ENCODE measurements around the gene CCDC74A. TPM values are rescaled to one million over a fixed set of nuclear protein-coding genes. Genes with fewer than 3 reads are reported as not detected.
A peak's percentile ranks its signal among the peaks of the same experiment; 100 is the strongest.
"Not testable (repeated sequence)": the region's sequence is repeated elsewhere in the genome, so short reads cannot be mapped to it uniquely, and the experiment has no call there.

CCDC74A gene
- total and polyA plus RNA-seq, 5 donors from 2014 or later, result 0.29 to 0.49 (median 0.31) TPM; not detected in 2

DNA sequence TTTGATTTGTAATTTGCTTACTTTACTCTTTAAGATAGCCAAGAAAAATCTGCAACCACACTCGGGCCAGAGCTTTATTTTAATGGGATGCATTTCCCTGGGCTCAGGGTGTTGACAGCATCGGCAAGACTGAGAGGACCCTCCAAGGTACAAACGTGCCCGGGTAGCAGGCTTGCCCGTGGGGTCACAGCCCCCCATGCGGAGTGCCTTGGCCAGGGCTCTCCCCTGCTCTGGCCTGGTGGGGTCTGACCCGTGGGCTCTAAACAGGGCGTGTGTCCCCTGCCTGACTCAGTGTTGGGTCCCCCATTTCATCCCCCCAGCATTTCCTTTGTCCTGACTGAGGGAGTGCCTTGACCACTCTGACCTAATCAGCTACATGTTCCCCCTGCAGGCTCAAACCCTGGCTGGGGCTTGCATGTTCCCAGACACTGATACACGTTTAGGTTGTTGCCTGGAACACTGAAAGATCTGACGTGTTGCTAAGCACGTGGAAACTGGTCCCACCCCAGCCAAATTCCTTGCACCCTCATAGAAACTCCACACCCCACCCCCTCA, 42.7 kb upstream of the CCDC74A start:
- not testable (repeated sequence) for H3K36me3 Mint-ChIP-seq; H3K9me3 Mint-ChIP-seq; DNase-seq; ATAC-seq (ENCODE audit: low read depth in 2 of 2); H3K9me3 ChIP-seq (ENCODE audit: control insufficient read depth in 2 of 2, low read length in 2 of 2); H3K4me3 ChIP-seq (ENCODE audit: low read depth, low read length); H3K4me3 Mint-ChIP-seq; H3K27me3 Mint-ChIP-seq; H3K27me3 ChIP-seq (ENCODE audit: control insufficient read depth, insufficient read depth, low read length); H3K27ac ChIP-seq (ENCODE audit: insufficient read depth, low read length, poor library complexity, severe bottlenecking); H3K27ac Mint-ChIP-seq; H3K4me1 ChIP-seq (ENCODE audit: control insufficient read depth, insufficient read depth, low read length, poor library complexity, severe bottlenecking); H3K36me3 ChIP-seq (ENCODE audit: control insufficient read depth, insufficient read depth, low read length)
- peaks cover 0 to 25% (median 8%) of the 10 kb centered on the region in 4 donors for H3K4me1 Mint-ChIP-seq

DNA sequence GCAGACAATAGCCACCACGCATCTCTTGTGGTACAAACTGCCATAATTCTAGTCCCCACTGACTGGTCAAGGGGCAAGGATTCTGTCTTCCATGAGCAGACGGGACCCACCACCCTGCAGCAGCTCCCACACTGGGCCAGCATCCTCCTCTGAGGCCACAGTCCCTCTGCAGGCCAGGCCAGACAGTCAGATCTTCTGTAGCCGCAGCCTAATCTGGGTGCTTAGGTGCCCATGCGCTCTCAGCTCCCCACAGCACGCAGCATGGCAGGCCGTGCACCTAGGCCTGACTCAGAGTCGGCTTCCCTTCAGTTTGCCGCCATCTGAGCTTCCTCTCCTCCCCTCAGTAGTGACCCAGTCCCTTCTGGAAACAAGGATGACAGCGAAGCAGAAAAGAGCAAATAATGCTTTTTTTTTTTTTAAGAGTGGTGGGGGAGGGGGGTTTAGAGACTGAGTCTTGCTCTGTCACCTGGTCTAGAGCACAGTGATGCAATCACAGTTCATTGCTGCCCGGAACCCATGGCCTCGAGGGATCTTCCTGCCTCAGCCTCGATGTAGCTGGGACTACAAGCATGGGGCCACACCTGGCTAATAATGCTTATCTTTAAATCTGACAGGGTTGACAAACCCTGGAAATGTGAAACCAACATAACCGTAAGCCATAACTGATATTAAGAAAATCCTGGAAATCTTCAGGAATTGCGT, 41.3 kb upstream of the CCDC74A start:
- Mint-ChIP-seq H3K4me3 (peak overlapping the region in 1 of 4 donors; percentile 32), H3K4me1 (peaks cover 0 to 29% (median 14%) of the 10 kb centered on the region in 4 donors)
- H3K27me3 Mint-ChIP-seq; H3K36me3 Mint-ChIP-seq; H3K27ac Mint-ChIP-seq; H3K4me3 ChIP-seq (ENCODE audit: low read depth, low read length); H3K9me3 Mint-ChIP-seq; H3K36me3 ChIP-seq (ENCODE audit: control insufficient read depth, insufficient read depth, low read length); H3K27me3 ChIP-seq (ENCODE audit: control insufficient read depth, insufficient read depth, low read length); DNase-seq; H3K9me3 ChIP-seq (ENCODE audit: control insufficient read depth in 2 of 2, low read length in 2 of 2); H3K27ac ChIP-seq (ENCODE audit: insufficient read depth, low read length, poor library complexity, severe bottlenecking); ATAC-seq (ENCODE audit: low read depth in 2 of 2): not testable (repeated sequence)
- peaks cover 15% of the 10 kb centered on the region for H3K4me1 ChIP-seq (ENCODE audit: control insufficient read depth, insufficient read depth, low read length, poor library complexity, severe bottlenecking)

DNA sequence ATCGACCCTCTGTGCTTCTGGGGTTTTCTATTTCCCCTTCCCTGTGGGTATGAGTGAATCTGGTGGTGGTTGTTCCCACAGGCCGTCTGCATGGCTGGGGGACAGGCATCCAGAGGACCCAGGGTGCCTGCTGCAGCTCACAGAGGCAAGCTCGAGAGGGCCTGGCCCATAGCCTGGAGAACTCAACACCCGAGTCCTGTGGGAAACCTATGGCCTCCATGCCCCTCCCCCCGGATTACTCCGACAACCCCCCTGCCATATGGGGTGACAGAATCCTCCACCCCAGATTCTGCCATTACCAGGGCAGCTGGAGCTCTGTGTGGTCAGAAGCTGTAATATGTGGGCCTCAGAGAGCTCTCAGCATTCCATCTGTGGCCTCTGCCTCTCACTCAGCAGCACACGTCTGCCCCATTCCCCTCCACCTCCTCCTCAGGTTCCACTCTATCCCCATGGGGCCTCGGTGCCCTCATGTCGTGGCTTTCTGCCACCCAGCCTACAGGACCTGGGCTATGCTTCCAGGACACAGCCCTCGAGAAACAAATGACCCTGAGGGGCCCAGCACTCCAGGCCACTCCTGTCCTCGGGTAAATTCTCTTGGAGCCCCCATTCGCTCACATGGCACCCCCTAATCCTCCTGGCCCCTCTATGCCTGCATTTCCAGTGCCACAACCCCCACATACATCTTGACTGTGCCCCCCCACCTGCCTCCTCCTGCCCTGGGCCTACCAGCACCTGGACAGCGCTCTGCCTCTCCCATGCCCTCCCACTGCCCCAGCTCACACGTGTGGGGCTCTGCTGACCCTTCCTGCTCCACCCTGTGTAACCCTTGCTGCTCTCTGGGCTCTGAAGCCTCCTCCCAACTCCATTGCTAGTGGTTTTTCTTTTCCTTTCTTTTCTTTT, 39.1 kb upstream of the CCDC74A start:
- ATAC-seq (ENCODE audit: low read depth in 2 of 2), result no peak
- Histone ChIP-seq H3K4me3 (ENCODE audit: low read depth, low read length) (no peak overlapping the region), H3K4me1 (ENCODE audit: control insufficient read depth, insufficient read depth, low read length, poor library complexity, severe bottlenecking) (peaks cover 21% of the 10 kb centered on the region), H3K9me3 (ENCODE audit: control insufficient read depth in 2 of 2, low read length in 2 of 2) (no peaks in the 10 kb centered on the region), H3K27ac (ENCODE audit: insufficient read depth, low read length, poor library complexity, severe bottlenecking) (no peak overlapping the region), H3K27me3 (ENCODE audit: control insufficient read depth, insufficient read depth, low read length) (no peaks in the 10 kb centered on the region), H3K36me3 (ENCODE audit: control insufficient read depth, insufficient read depth, low read length) (no peaks in the 10 kb centered on the region)
- H3K9me3 Mint-ChIP-seq, result no peaks in the 10 kb centered on the region
- peaks cover 5% of the 10 kb centered on the region for H3K36me3 Mint-ChIP-seq
- H3K4me1 Mint-ChIP-seq, result peaks cover 0 to 36% (median 17%) of the 10 kb centered on the region in 4 donors
- peaks cover 7% of the 10 kb centered on the region for H3K27me3 Mint-ChIP-seq
- peak overlapping the region in 1 of 3 donors; percentile 97 for H3K27ac Mint-ChIP-seq
- no peak for DNase-seq
- peak overlapping the region; percentile 5 to 61 (median 28) for H3K4me3 Mint-ChIP-seq

DNA sequence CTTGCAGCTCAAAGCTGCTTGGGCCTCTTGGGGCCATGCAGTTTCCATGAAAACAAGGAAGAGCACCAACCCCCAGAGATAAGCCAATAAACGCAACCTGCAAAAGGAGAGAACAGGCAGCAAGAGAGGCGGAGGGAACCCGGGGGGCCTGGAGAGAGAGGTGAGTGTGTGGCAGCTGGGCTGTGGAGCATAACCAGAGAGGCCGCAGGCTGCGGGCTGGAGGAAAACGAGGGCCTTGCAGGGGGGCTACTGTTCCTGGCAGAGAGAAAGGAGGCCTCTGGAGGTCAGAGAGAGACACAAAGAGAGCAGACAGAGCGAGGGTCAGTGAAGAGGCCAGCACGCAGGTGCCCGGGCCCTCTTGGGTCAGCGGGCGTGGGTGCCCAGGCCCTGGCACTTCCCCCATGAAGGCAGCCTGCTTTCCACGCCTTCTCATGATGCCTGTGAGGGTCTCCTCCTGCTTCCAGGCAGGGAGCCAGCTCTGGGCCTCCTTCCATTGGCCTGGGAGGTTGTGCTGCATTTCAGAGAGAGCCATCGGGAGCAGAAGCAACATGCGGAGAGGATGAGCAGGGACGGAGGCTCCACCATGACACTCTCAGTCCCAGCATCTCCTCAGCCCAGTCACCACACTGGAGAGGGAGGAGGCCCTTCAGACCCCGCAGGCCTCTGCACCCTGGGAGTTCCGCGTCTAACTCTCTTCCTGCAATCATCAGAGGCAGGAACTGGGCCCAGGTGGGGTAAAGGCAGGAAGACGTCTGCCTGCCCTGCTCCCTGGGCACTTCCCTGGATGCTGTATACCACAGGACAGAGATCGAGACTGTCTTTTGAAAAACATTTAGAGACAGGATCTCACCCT, 36.8 kb upstream of the CCDC74A start:
- H3K4me1 Mint-ChIP-seq, result peaks cover 0 to 52% (median 26%) of the 10 kb centered on the region in 4 donors
- H3K27me3 Mint-ChIP-seq; H3K9me3 ChIP-seq (ENCODE audit: control insufficient read depth in 2 of 2, low read length in 2 of 2); H3K36me3 ChIP-seq (ENCODE audit: control insufficient read depth, insufficient read depth, low read length); H3K27me3 ChIP-seq (ENCODE audit: control insufficient read depth, insufficient read depth, low read length); H3K36me3 Mint-ChIP-seq; ATAC-seq (ENCODE audit: low read depth in 2 of 2); H3K9me3 Mint-ChIP-seq: not testable (repeated sequence)
- H3K4me3 ChIP-seq (ENCODE audit: low read depth, low read length), result peak overlapping the region; percentile 68
- peak; percentile 11 to 53 (median 14) for DNase-seq
- H3K4me3 Mint-ChIP-seq, result peak overlapping the region; percentile 89 to 96 (median 91)
- H3K27ac Mint-ChIP-seq, result peak overlapping the region; percentile 71 to 92 (median 88)
- H3K4me1 ChIP-seq (ENCODE audit: control insufficient read depth, insufficient read depth, low read length, poor library complexity, severe bottlenecking), result peaks cover 28% of the 10 kb centered on the region
- H3K27ac ChIP-seq (ENCODE audit: insufficient read depth, low read length, poor library complexity, severe bottlenecking), result peak overlapping the region; percentile 60

DNA sequence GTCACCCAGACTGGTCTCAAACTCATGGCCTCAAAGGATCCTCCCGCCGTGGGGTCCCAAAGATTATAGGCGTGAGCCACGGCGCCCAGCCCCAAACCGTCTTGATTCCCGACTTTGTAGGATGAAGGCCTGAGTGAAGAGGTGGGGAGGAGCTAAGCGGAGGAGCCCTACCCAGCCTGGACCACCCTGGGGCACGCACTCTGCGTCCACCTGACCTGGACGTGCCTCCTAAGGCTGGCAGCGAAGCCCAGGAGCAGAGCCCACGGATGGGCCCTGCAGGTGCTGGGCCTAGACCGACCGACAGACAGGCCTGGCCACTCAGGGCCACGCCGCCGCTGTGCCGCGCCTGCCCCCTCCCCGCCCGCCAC, 36.2 kb upstream of the CCDC74A start:
- H3K27ac Mint-ChIP-seq, result peak overlapping the region; percentile 71 to 92 (median 88)
- H3K9me3 Mint-ChIP-seq; H3K27me3 Mint-ChIP-seq; H3K9me3 ChIP-seq (ENCODE audit: control insufficient read depth in 2 of 2, low read length in 2 of 2); H3K36me3 Mint-ChIP-seq; DNase-seq; H3K27me3 ChIP-seq (ENCODE audit: control insufficient read depth, insufficient read depth, low read length); ATAC-seq (ENCODE audit: low read depth in 2 of 2); H3K36me3 ChIP-seq (ENCODE audit: control insufficient read depth, insufficient read depth, low read length): not testable (repeated sequence)
- peak overlapping the region; percentile 60 for H3K27ac ChIP-seq (ENCODE audit: insufficient read depth, low read length, poor library complexity, severe bottlenecking)
- H3K4me1 ChIP-seq (ENCODE audit: control insufficient read depth, insufficient read depth, low read length, poor library complexity, severe bottlenecking), result peaks cover 28% of the 10 kb centered on the region
- H3K4me3 Mint-ChIP-seq, result peak overlapping the region; percentile 89 to 96 (median 91)
- H3K4me1 Mint-ChIP-seq, result peaks cover 0 to 50% (median 25%) of the 10 kb centered on the region in 4 donors
- H3K4me3 ChIP-seq (ENCODE audit: low read depth, low read length), result peak overlapping the region; percentile 68

DNA sequence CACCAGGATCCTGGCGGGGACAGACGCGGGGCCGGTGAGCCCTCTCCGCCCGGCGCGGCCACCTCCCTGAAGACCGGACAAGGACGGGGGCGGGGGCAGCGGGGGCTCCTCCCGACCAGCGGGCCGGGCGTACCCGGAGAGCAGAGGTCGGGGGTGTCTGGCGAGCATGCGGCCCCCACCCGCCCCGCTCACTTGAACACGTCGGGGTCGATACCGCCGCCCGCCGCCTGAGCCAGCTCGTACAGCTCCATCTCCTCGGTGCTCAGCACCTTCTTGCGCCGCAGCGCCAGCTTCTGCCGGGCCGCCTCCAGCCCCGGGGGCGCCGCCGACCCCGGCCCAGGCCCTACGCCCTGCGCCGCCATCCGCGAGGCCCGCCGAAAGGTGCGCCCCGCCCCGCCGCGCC, 35.7 kb upstream of the CCDC74A start, which contains the start of gene MZT2A:
TSS of gene MZT2A (minus strand) at position 383 of the 403 bp plus-strand sequence. CDS start at position 362, 21 bp downstream.
- ATAC-seq (ENCODE audit: low read depth in 2 of 2); H3K9me3 ChIP-seq (ENCODE audit: control insufficient read depth in 2 of 2, low read length in 2 of 2); DNase-seq; H3K27me3 ChIP-seq (ENCODE audit: control insufficient read depth, insufficient read depth, low read length); H3K27me3 Mint-ChIP-seq; H3K9me3 Mint-ChIP-seq; H3K36me3 ChIP-seq (ENCODE audit: control insufficient read depth, insufficient read depth, low read length); H3K36me3 Mint-ChIP-seq: not testable (repeated sequence)
- Histone ChIP-seq H3K4me3 (ENCODE audit: low read depth, low read length) (peak within 1 kb of the TSS; percentile 83), H3K27ac (ENCODE audit: insufficient read depth, low read length, poor library complexity, severe bottlenecking) (peak within 1 kb of the TSS; percentile 96), H3K4me1 (ENCODE audit: control insufficient read depth, insufficient read depth, low read length, poor library complexity, severe bottlenecking) (peaks cover 28% of the 10 kb centered on the region)
- Mint-ChIP-seq H3K4me1 (peaks cover 0 to 50% (median 24%) of the 10 kb centered on the region in 4 donors), H3K4me3 (peak within 1 kb of the TSS; percentile 96 to 100 (median 97)), H3K27ac (peak within 1 kb of the TSS; percentile 97 to 99 (median 98))

Measured in CD4-positive, CD25-positive, alpha-beta regulatory T cell (primary cell).